NOMO-1 treated with DMSO at 0.1 percent for 48 hours (cell line): ENCODE data around the gene TBX21.

Source experiments
- DNase-seq: peaks from one replicate; lab custom pipeline; 2025; ENCODE audit not compliant: unreplicated experiment; lab: John Stamatoyannopoulos, UW

The TBX21 gene

DNA sequence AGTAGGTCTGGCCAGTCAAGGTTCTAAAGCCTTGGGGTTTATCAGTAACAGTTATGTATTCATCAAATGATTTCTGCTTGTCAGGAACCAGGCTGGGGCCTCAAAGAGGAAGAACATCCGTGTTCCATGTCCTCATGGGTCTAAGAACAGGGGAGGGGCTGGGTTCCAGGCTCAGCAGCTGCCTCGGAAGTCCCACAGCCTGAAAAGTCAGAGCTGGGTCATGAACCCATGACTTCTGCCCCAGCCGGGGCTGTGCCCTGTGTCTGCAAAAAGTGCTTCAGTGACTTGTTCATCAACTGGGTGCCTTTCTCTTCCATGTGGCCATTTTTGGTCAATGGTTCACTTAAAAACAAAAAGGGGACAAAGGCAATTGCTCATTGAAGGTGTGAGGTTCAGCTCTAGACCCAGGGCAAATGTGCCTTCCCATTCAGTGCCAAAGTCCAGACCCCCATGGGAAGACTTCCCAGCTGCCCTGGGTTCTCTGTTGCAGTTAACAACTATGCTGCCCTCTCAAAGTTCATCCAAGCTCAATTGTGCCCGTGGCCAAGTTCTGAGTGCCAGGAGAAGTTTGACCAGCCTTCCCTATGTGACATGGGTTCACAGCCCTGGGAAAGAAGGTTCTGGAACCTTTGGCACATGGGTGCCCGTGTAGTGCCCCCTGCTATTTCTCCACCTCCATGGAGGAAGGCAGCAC, 20.6 kb upstream of the TBX21 start:
- DNase-seq = no peak

DNA sequence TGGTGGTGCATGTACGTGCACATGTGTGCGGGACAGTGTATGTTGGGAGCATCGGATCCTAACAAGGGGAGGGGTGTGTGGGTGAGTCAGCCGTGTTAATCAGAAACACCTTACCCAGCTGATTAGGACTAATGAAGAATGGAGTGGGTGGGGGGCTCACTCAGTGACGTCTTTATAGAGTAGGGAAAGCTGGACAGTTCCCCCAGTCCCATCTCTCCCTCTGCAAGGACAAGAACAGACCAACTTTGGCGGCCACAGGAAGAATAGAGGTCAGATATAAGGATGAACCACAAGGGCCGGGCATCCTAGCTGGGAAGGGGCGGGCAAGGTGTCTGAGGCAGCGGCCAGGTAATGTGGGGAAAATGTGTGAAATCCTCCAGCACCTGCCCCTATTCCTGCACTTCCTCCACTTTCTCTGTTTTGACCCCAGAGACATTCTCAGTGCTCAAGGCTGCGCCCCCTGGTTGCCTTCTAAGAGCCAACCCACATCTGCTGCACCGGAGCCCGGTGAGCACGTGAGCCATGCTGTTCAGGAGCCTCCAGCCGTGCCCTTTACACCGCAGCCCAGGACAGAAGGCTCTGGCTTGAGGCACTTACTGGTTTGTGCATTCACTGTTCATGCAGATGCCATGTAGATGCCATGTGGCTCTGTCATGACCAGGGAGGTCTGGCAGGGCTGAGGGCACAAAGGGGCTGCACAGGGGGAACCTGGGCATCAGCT, 18.9 kb upstream of the TBX21 start:
- DNase-seq = no peak

DNA sequence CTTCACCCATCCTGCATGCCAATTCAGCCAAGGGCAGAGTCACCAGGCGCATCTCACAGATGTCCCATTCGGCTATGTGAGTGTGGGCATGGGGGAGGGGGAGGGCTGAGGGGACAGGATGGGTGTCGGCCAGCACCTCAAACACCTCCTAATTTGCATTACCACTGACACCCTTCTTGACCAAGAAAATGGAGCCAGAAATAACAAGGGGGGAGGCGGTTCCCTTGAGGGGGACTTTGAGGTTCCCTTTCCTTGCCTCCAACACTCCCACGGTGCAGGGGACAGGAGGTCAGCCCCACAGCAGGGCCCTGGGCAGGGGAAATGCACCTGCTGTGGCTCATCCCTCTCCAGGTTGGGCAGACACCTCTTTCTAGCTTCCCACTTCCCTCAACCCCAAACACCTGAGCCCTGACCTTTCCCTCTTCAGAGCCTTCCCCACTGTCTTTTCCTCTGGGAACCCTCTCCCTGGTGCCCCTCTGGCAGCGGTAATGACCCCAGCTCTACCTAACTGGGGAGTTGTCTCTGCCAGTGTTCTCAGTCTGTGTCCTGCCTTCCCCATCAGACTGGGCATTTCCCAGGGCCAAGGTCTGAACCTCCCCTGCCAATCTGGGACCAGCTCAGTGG, 18.2 kb upstream of the TBX21 start:
- no peak for DNase-seq

DNA sequence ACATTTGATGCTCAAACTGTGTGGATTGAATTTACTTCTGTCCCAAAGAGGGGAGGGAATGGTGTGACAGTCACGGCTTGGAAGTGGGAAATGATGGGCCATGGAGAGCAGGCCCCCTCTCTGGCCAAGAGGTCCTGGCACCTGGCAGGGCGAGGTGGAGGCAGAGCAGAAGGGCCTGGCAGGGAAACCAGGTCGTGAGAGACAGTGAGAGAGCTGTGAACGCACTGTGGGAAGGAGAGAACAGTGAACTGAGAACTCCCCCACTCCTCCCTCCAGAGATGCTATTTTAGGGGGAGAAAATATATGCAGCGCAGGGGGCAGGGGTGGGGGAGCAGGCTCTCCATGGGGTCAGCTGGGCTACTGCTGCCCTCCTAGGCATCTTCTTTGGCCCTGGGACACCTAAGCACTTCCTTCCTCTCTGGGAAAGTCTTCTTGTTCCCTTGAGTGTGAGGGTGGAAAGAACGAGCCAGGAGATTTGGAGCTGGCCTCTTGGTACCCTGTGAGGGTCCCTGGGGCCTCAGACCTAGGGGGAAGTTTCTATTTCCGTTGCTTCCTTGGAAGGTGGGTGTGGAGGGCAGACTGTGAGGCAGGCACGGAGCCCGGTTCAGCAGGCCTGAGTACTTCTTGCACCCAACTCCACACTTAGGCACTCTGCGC, 17.2 kb upstream of the TBX21 start:
- DNase-seq = no peak

DNA sequence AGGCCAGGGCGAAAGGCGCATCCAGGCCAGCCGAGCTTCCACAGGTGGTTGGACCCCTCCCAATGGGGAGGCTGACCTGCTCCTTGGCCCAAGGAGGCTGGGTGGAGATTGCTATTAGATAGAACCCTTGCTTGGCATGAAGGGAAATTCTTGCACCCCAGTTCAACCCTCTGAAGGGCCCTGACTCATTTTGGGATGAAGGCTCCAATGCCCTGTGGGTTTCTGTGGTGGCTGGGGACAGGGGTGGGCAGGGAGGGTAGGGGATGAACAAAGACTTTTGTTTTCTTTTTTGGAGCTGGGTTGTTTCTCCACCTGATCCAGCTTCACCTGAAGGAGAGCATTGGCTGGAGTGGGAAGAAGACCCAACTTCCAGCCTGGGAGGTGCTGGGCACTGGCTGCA, 16.7 kb upstream of the TBX21 start:
- DNase-seq = no peak

DNA sequence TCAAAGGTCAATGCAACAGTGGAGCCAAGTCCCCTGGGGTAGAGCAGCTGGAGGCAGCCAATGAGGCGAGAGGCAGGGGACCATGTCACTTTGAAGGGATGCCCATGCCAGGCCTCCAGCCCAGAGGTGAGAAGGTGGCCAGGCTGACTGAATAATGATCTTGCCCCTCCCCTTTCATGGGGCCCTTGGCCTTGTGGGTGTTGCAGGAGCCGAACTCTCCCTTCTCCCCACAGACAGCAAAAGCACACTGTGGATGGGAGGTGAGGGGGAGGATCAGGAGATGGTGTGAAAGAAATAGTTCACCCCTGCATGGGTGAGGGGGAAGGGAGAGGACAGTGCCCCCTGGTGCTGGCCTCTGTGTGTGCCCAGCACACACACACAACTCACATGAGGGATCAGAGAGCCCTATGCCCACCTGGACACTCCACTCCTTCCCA, 15.8 kb upstream of the TBX21 start:
- DNase-seq = no peak

DNA sequence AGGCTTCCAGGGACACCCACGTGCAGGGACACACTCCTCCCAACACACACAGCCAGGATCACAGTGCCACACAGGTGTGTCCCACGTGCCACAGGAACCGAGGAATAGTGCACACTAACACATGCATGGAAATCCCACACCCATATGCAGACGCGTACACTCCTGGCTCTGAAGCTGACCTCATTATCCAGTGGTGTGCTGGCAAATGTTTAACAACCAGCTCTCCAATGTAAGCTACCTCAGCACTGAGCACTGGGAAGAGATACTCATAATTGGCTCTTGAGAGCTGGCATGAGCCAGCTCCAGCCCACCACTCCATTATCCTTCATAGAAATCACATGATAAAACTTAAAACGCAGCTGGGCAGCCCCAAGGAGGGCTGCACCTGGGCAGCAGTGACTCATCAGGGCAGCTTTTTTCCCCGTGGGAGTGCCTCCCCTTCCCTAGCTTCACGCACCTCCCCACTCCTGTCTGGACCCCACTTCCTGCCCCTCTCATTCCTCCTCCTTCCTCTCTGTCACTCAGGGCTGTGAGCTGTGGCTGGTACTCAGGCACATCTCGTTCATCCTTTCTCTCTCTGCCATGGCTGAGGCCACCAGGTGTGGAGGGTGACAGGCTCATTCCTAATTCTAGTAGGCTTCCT, 14.9 kb upstream of the TBX21 start:
- no peak for DNase-seq

DNA sequence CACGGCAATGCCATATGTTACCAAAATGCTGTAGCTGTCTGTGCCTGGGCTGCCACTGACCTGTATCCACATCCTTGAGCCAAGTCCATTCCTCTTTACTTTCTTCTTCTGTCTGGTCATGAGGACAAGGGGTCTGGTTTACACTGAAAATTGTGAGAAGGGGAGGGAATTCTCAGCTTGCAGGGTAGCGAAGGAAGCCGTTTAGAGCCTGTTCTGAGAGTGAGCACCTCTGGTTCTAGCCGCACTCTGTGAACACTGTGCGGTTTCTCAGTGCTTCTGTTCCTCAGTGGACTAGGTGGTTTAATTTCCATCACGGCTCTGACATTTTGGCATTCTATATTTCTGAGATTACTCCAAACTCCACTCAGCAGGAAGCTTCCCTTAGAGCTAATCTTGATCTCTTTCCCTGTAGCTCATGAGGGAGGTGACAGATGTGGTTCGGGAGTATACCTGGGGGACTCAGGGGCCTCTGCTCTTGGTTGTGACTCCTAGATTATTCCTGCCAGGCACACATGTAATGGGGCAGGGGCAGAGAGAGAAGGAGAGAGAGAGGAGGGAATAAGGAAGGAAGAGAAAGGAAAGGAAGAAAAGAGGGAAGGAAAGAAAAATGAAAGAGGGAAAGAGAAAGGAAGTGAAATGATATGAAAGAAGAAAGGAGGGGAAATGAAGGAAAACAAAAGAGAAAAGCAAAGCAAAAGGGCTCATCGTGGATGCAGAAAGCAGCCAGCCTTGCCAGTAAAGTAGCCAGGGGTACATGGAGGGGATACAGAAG, 14.2 kb upstream of the TBX21 start:
- DNase-seq = no peak

DNA sequence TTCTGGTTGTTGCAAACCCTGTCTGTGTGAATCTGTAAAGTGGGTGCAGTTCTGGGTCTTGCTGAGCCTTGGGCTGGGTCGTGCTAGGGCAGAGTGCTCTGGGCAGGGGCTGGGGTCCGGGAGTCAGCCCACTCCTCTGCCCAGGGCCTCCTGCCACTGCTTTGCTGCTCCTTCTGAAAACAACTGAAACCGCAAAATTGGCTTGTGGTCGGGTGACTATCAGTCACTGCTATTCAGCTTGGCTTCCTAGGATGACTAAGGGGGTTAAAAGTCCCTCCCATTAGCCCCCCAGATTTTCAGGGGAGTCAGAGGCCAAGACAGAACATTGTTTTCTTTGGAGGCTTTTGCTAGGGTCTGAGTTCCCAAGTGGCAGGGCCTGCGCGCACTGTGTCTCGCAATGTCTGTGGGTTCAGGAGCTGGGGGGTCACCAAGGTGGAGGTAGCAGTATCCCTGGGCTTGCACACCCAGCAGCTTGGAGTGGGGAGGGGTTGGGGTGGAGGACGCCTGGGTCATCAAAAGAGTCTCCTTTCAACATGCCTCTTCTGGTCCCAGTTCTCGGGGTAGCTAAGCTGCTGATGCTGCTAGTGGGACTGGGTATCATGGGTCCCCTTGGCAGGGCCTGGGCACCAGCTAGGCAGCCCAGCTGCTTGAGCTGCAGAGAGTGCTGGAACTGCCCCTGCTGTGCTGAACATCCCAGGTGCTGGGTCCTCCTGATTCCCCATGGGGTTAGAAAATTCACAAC, 13.5 kb upstream of the TBX21 start:
- peak; percentile 75 for DNase-seq

DNA sequence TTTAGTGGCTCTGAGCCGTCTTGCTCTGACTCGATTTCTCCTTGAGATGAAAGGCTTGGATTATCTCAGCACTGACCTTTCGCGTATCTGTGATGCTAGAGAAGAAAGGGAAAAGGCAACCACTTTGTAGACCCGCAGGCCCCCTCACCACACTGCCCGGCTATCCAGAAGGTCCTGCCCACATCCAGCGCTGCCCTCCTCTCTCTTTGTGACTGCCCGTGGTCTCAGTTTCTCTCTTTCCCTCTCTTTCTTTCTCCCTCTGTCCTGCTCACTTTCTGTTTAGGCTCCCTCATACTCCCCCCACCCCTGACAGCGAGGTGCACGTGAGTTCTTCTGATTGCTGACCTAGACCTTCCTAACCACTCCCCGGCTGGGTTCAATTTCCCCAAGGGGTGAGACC, 12.8 kb upstream of the TBX21 start:
- no peak for DNase-seq

DNA sequence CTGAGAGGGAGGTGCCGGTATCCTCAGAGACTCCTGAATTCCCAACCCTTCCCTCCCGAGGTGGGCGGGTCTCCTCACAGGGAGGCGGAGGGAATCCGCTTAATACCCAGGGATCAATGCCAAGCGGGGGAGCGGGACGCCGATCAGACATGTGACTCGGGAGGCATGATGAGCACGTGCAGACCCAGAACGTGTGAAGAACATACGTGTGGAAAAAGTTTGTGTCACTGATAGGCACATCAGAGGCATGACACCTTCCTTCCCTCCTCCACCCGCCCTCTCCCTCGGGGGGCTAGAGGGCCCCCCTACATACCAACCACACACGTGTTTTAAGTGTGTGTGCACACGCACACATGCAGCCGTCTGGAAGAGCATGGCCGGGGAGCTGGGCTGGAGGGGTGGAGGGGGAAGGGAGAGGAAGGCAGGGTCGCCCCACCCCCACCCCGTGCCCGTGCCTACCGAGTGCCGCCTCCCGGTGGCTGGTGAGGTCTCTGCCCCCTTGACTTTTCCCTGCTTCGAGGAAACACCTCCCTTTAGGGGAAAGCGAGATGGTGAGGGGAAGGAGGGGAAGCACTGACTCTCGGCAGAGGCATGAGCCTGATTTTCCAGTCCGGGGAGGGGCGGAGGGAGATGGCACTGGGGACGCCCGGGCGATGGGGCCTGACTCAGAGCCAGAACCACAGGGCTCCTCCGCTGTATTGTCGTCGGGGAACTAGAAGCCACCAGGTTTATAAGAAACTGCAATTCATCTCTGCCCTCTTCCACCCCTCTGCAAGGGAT, 12.1 kb upstream of the TBX21 start:
- DNase-seq = peak; percentile 71

DNA sequence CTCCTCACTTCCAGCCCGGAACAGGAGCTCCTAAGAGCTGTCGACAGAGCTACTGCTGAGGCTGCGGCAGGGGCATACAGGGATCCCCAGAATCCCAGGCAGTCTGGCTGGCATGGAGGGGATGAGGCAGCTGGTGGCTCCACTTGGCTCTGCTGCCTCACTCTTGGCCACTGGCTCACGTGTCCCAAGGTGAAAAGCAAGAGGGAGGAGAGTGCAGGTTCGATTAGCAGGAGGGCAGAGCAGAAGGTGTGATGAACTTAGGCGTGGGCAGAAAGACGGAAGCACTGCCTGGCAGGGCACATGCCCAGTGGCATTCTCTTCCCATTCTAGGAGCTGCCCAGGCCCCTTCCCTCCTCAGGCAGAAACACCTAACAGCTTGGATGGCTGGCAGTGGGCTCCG, 11.3 kb upstream of the TBX21 start:
- DNase-seq = no peak

DNA sequence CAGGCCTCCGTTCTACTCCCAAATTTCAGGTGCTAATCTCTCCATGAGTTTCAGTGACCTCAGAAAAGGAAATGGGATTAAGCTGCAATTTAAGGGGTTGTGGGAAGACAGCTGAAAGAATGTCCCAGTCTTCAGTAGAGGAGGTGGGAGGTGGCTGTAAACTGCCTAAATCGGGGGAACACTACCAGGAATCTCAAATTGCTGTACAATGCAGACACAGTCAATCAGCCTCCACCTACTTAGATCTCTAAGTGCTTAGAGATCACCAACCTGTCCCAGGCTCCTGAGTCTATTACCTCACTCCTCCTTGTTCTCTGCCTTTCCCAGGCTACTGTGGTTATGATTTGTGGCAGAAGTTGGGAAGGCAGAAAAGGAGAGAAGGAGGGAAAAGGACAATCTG, 8.3 kb upstream of the TBX21 start:
- DNase-seq = no peak

DNA sequence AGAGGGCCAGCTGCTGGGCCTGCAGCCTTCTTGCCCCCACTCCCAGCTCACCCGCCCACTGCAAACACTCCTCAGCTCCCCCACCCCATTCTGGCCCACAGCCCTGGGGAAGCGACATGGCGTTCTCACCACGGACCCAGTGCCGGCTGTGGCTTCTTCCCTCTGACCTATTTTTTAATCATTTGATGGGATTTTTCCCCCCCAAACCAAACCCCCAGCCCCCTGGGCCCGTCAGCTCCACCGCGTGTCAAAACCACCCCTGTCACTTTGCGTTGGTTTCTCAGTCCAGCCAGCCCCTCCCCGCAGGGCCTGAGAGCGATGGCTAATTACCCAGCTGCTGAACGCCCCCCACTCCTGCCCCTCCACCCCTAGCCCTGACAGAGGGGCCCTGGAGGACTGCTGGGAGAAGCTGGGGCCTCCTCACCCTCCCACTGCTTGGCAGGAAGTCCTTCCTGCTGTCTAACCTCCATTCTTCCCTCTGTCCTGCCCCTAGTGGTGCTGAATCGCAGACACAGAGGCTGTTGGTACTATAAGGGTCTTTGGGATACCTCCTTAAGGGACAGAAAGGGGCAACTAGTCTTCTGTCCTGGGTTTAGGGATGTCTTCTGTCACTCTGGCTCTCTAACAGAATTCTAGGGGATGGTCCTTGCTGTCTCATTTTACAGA, 7.5 kb upstream of the TBX21 start:
- no peak for DNase-seq

DNA sequence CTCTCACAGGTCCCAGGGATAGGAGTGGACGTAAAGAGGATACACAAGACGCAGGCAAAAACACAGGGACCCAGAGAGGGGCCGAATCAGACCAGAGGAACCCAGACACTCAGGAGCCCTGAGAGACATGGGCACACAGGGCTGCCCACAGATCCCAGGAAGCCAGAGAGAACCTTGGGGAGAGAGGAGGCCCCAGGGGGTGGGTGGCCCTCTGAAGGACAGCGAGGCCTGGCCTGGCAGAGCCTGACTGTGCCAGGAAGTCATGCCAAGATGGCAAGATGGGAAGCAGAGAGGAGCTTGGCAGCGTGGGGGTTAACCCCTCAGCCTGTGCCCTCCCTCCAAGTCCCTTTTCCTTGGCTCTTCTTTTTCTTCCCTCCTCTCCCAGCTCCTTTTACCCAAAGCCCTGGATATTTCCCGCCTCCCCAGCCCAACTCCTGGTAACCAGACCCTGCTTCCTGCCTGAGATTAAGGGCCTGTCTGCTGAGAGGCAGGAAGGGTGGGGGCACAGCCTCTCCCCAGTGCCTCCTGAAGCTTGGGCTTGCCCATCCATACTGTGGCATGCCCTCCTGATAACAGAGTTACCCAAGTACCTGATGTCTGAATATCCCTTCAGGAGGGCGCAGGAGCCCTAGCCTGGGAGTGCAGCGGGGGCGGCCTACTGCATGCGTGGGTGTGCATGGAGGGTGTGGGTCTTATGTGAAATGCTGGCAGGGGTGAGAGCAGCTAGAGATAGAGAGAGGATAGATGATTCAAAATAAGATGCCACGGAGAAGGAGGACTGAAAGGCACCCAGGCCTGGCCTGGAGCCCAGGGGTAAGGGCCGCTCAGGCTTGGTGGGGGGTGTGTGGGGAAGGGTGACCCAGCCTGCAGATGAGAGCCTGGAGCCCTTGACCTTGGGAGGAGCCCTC, 6.0 kb upstream of the TBX21 start:
- no peak for DNase-seq

DNA sequence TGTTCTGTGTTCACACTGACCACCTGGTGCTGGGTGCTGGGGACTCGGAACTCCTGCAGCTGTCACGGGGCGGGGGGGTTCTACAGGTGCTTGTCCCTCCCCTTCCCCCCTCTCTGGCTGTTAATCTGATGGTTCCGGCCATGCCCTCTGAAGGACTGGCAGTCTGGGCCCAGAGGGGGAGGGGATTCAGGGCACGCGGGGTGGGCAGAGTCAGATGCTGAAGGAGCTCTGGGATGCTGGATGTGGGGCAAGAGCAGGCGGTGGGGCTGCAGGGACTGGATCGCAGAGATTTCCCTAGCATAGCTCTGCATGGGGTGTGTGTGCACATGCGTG, 5.4 kb upstream of the TBX21 start:
- no peak for DNase-seq

DNA sequence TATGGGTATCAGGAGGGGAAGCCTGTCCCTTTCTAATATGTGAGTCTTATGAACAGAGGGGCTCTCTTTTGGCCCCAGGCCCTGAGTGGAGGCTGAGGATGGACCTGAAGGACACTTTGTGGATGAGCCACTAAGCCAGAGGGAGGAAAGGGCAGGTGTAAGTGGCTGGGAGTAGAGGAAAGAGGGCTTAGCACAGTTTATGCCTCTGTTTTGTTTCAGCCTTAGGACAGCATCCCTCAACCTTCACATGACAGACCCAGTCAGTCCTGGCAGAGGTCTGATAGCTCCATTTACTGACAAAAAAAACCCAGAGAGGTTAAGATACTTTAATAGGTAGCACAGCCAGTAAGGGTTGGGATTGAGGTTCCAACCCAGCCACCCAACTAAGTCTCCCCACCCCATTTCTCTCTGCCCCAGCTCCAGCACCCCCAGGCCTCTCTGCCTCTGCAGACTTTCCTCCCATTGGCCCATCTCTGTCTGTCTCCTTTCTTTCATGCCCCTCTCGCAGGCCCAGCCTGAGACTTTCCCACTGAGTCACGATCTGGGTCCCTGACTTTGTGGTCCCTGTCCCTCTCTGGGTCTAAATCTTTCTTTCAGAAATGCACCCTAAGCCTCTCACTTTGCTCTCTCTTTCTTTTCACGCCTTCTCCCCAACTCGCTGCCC, 4.7 kb upstream of the TBX21 start:
- DNase-seq = no peak
